HEK293T (cell line): Measurements from ENCODE around the gene TNFRSF18.

Source experiments
- BHLHE40 ChIP-seq: fragments of 450-650 bp; IDR thresholded peaks from 2 replicates; pipeline ENCODE4 v1.6.1; 2016; ENCODE audit warnings: mild to moderate bottlenecking, moderate library complexity, borderline replicate concordance
- L3MBTL2 ChIP-seq: fragments of 450-650 bp; conservative IDR thresholded peaks from 2 replicates; pipeline ENCODE4 v1.6.1; 2016; ENCODE audit warnings: mild to moderate bottlenecking
- SP1 ChIP-seq: fragments of 450-650 bp; IDR thresholded peaks from 2 replicates; pipeline ENCODE4 v1.6.1; 2017

DNA sequence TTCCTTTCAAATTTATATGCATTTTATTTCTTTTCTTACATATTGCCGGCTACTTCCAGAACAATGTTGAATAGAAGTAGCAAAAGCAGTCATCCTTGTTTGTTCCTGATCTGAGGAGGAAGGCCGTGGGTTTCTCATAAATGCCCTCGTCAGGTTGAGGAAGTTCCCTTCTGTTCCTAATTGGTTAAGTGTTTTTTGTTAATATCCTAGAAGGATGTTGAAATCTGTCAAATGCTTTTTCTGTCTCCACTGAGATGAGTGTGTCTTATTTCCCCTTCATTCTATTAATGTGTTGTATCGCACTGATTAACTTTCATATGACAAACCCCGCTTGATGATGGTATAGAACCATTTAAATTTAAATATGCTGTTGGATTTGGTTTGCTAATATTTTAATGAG is 17.3 kb downstream of the TNFRSF18 start:
- TF ChIP-seq BHLHE40 (no peak), L3MBTL2 (no peak), SP1 (no peak)
